ENCODE results near the gene NSFL1C. TPM values are rescaled to one million over a fixed set of nuclear protein-coding genes. Genes with fewer than 3 reads are reported as not detected.
A peak's percentile ranks its signal among the peaks of the same experiment; 100 is the strongest.

Gene NSFL1C
- total and polyA plus RNA-seq, 9 of the 15 experiments (the other 6 are each of a cell fraction or from before 2014, with no cell fraction given) = 20.8 to 119 (median 47.0) TPM

DNA sequence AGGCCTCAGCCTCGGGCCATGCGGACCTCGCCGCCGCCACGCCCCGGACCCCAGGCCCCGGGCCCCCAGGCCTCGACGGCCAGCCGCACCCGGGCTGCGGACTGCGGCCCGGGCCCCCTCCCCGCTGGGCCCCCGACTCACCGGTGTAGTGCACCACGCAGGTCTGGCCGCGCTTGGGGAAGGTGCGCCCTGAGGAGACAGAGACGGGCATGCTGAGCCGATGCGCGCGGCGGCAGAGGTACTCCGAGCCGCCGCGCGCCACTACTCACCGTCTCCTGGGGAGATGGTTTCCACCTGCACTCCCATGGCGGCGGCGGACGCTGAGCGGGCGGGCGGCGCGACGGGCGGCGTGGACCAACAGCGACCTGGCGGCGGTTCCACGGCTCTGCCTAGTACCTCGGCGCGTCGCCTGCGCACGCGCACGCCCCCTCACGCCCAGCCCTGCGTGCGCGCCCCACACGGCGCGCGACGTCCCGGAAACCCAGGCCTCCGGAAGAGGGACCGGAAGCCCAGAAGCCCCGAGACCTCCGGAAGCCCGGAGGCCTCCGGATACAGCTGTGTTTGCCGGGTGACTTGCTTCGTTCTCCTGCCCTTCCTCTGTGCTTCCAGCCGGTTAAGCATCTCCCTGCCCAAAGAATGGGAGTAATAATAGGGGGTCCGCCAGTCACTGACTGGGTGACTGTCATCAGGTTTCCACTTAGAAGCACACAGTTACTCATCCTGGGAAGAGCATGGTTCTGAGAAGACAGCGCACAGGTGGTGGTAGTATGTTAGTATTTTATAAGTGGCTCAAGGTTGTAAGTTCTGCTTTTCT is 73.7 kb downstream of the NSFL1C start, which contains the start of gene FKBP1A (continued):
- TF ChIP-seq CHD1 (IDR thresholded peaks at IDR 0.05; ENCODE audit: low read length) (no peak), ZNF280A (IDR thresholded peaks at IDR 0.05; ENCODE audit: low read depth, partially characterized antibody) (no peak), CC2D1A (IDR thresholded peaks at IDR 0.05) (no peak), RBBP5 (IDR thresholded peaks at IDR 0.05; ENCODE audit: borderline replicate concordance, insufficient read depth, low read length, poor library complexity, severe bottlenecking) (peak; percentile 72), RFX1 (IDR thresholded peaks at IDR 0.05) (no peak), NR2F6 (CRISPR knock-in tag; IDR thresholded peaks at IDR 0.05) (no peak), SP1 (CRISPR knock-in tag; IDR thresholded peaks at IDR 0.05) (no peak), ZNF79 (CRISPR knock-in tag; IDR thresholded peaks at IDR 0.05; ENCODE audit: low read depth) (no peak), SIX5 (IDR thresholded peaks at IDR 0.05; ENCODE audit: borderline replicate concordance in 1 of 2, insufficient read depth in 1 of 2, low read depth in 1 of 2, low read length in 2 of 2) (peak; percentile 53 to 63; a peak in 2 of 4 replicates), HNRNPLL (IDR thresholded peaks at IDR 0.05; ENCODE audit: low read depth, low read length, poor library complexity, severe bottlenecking) (peak; percentile 28), HDAC1 (IDR thresholded peaks at IDR 0.05) (peak in 1 of 2 experiments; percentile 94; a peak in 2 of 4 replicates), DMBX1 (CRISPR knock-in tag; IDR thresholded peaks at IDR 0.05; ENCODE audit: borderline replicate concordance) (no peak), SP2 (IDR thresholded peaks at IDR 0.05; ENCODE audit: extremely low read depth, low read depth, low read length, poor library complexity, severe bottlenecking) (no peak), ZNF449 (CRISPR knock-in tag; IDR thresholded peaks at IDR 0.05) (no peak), CCNT2 (IDR thresholded peaks at IDR 0.05; ENCODE audit: borderline replicate concordance, extremely low read depth, insufficient read length, low read depth, low read length) (peak; percentile 75), CTCF (IDR thresholded peaks at IDR 0.05 in 2 of 3, conservative IDR thresholded peaks at IDR 0.05 in 1 of 3; ENCODE audit: insufficient read depth in 2 of 3, low read depth in 1 of 3, low read length in 3 of 3) (peak in 1 of 3 experiments; percentile 5; a peak in 1 of 6 replicates)
- TF ChIP-seq, protein P1, sequence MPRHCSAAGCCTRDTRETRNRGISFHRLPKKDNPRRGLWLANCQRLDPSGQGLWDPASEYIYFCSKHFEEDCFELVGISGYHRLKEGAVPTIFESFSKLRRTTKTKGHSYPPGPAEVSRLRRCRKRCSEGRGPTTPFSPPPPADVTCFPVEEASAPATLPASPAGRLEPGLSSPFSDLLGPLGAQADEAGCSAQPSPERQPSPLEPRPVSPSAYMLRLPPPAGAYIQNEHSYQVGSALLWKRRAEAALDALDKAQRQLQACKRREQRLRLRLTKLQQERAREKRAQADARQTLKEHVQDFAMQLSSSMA (CRISPR knock-in tag; IDR thresholded peaks at IDR 0.05) = no peak
